GM18861 (cell line): ENCODE results near the gene DIDO1.

Experiments
- ATAC-seq: cut with Tn5 transposase; IDR thresholded peaks from one replicate; pipeline ENCODE4 v1.9.1; 2021; ENCODE audit not compliant: unreplicated experiment

DIDO1 gene

GRCh38 chr20:62838128-62838891 is 88.0 kb downstream of the DIDO1 start:
- peak; percentile 64 for ATAC-seq

GRCh38 chr20:62837790-62838127 is 88.5 kb downstream of the DIDO1 start:
- ATAC-seq: no peak

- ATAC-seq: no peak
These were observed 89.3 kb downstream of the DIDO1 start for GRCh38 chr20:62836967-62837490.

GRCh38 chr20:62835931-62836861 is 90.1 kb downstream of the DIDO1 start:
- no peak for ATAC-seq

GRCh38 chr20:62834967-62835730 is 91.2 kb downstream of the DIDO1 start:
- no peak for ATAC-seq

GRCh38 chr20:62832951-62833391 is 93.3 kb downstream of the DIDO1 start:
- peak; percentile 24 for ATAC-seq

GRCh38 chr20:62832212-62832922 is 93.9 kb downstream of the DIDO1 start:
- ATAC-seq: peak; percentile 68

GRCh38 chr20:62831854-62832211 is 94.5 kb downstream of the DIDO1 start:
- no peak for ATAC-seq

GRCh38 chr20:62831361-62831788 is 94.9 kb downstream of the DIDO1 start:
- no peak for ATAC-seq

GRCh38 chr20:62830821-62831220 is 95.5 kb downstream of the DIDO1 start:
- ATAC-seq: no peak

GRCh38 chr20:62830251-62830650 is 96.1 kb downstream of the DIDO1 start:
- ATAC-seq: no peak

- no peak for ATAC-seq
These were observed 96.8 kb downstream of the DIDO1 start for GRCh38 chr20:62829231-62830230.

- ATAC-seq: no peak
These were observed 97.6 kb downstream of the DIDO1 start for GRCh38 chr20:62828511-62829230.

- no peak for ATAC-seq
These were observed 98.3 kb downstream of the DIDO1 start for GRCh38 chr20:62828051-62828450.
